Peyer's patch (tissue), 4 donors: ENCODE results near the gene GGTLC1.

ENCODE experiments used
- CTCF ChIP-seq, 6 experiments: fragments of 450-650 bp in 4 of 6; fragments of 200-600 bp in 2 of 6; sonication (generic) in 1 of 6; IDR thresholded peaks; one replicate each; pipeline ENCODE4 v1.5.1; 2017 to 2019; ENCODE audit warnings: antibody characterized with exemption in 6 of 6, mild to moderate bottlenecking in 3 of 6, moderate library complexity in 1 of 6
- POLR2A ChIP-seq, 2 donors: fragments of 450-650 bp; IDR thresholded peaks; one replicate each; pipeline ENCODE4 v1.5.1; 2017; ENCODE audit warnings: antibody characterized with exemption in 2 of 2, mild to moderate bottlenecking in 2 of 2, moderate library complexity in 2 of 2

GRCh38 chr20:23971310-23971709 lies 17.3 kb downstream of the GGTLC1 start:
- TF ChIP-seq CTCF (IDR thresholded peaks at IDR 0.05) (no peak), POLR2A (IDR thresholded peaks at IDR 0.05) (no peak)
